Stimulated activated CD4-positive, alpha-beta T cell treated with anti-CD3 and anti-CD28 coated beads, TNF-alpha, amount 100 ng/mL, for 1 hour (primary cell): ENCODE data around the gene SIRPA.

Experiments
- DNase-seq, 3 donors: peaks; one replicate each; pipeline ENCODE4 v3.0.0-alpha.2; 2020; ENCODE audit warnings: low read depth in 3 of 3, low spot score in 1 of 3

SIRPA gene

GRCh38 chr20:1887756-1888155, 7.5 kb upstream of the SIRPA start:
- DNase-seq: no peak

DNA sequence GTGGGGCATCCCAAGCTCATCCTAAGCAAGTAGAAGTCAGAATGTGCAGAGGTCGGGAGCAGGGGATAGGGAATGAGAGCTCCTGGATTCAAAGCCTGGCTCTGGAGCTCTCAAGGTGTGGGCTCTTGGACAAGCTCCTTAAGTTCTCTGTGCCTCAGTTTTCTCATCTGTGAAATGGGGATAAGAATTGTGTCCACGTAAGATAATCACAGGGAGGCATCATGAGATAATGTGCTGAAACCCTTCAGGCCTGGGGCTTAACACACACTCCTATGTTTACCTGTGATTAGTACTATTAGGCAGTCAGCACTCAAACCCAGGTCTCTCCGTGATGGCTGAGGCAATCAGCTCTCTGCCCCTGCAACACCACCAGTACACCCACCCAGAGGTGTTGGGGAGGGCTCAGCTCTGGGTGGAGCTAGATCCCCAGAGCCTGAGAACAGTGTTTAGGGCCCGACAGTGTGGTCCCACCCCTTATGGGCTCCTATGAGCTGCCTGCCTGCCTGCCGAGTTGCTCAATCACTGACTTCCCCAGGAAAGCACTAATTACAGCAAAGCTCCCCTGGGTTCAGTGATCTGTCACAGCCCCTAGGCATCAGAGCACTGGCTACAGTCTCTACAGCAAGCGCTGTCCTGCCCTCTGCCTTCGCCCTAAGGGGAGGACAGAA, 6.3 kb upstream of the SIRPA start:
- no peak for DNase-seq

GRCh38 chr20:1890469-1891262, 4.5 kb upstream of the SIRPA start:
- no peak for DNase-seq

- DNase-seq: no peak
Observed at GRCh38 chr20:1891263-1892118, 3.7 kb upstream of the SIRPA start.

DNA sequence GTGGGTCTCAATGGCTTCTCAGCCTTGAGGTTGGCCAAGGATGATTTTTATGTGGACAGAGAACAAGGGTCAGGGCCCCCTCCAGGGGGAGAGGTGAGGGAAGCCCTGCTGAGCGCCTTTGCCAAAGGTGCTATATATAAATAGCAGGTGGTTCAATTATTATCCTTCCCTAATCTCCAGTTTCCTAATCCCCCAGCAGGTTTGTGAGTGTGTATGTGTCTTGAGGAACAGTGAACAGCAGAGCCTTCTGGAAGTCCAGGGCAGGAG, 3.2 kb upstream of the SIRPA start:
- DNase-seq: no peak

- no peak for DNase-seq
Observed at GRCh38 chr20:1893721-1894470, 1.3 kb upstream of the SIRPA start.

GRCh38 chr20:1894471-1894950, 696 bp upstream of the SIRPA start:
- no peak for DNase-seq

GRCh38 chr20:1895674-1896483, 672 bp downstream of the SIRPA start:
- DNase-seq: no peak

GRCh38 chr20:1896484-1897258, 1.5 kb downstream of the SIRPA start:
- no peak for DNase-seq

DNA sequence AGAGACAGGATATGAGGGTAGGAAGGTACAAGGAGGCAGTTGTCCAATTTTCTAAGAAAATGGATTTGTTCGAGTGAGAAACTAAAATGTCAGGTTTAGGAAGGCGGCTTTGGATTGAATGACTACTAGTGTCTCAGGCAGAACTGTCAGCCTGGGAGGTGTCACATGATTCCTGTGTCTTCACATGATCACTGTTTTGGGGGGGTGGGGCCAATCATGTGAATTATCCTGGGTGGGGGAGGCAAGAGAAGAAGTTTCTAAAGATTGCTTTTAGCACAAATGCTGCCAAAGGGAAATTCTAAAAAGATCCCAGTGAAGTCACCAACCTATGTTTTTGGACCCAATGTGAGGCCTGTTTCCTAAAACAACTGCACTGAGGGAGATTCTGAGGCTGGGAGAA, 2.3 kb downstream of the SIRPA start:
- DNase-seq: no peak

GRCh38 chr20:1897965-1898464, 2.8 kb downstream of the SIRPA start:
- DNase-seq: no peak

DNA sequence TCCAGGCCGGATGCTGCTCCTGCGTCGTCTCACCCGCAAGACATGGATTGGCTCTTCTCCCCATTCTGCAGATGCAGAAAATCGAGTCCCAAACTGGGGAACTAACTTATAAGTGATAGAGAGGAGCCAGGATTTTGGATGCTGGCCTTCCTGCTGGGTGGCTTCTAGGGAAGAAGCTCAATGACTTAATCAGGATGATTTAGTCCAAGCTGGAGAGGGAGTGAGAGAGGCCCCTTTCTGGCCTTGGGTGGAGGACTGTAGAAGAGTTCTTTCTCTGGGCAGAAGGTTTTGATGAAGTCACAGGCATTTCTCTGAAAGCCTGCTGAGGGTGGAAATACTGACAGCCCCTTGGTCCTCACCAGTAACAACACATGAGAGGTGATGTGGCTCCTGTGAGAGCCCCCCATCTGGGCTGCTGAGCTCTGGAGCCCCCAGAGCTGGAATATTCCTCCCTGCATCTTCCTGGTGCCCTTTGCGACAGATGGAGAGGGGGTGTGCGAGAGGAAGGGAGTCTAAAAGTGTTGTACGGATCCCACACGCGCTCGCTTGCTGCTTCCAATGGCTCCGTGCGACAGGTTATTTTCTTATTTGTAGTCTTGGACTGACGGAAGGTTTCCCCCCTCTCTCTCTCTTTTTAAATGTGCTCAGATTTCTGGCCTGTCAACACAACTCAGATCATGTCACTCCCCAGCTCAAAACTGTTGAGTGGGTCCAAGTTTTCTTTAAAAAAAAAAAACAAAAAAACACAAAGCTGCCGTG, 3.5 kb downstream of the SIRPA start:
- DNase-seq: no peak

- DNase-seq: no peak
Observed at GRCh38 chr20:1899241-1899525, 4.0 kb downstream of the SIRPA start.

- DNase-seq: no peak
Observed at GRCh38 chr20:1900321-1900801, 5.2 kb downstream of the SIRPA start.

GRCh38 chr20:1901704-1902103, 6.5 kb downstream of the SIRPA start:
- DNase-seq: no peak

- no peak for DNase-seq
Observed at GRCh38 chr20:1902188-1902587, 7.0 kb downstream of the SIRPA start.

GRCh38 chr20:1904135-1904534, 8.9 kb downstream of the SIRPA start:
- no peak for DNase-seq

DNA sequence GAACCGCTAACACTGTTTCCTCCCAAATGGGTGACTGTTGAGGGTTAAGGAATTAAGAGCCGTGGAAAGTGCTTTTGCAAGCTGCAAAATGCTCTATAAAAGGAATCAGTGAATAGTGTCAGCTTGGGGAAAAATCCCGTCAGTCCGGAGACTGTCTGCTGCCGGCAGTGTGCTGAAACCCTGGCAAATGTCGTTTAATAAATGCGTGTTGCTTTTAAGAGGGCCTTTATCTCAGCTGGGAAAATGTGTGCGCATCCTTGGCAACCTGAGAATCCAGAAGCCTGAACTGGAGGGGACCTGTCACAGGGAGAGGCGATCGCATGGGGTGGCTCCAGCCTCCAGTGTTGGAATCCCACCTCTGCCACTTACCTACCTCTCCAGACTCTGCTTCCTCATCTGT, 9.8 kb downstream of the SIRPA start:
- no peak for DNase-seq

GRCh38 chr20:1905693-1906092, 10.5 kb downstream of the SIRPA start:
- DNase-seq: no peak
